Body of pancreas (tissue), 4 donors: ENCODE results near the gene DVL1. TPM values are rescaled to one million over a fixed set of nuclear protein-coding genes. Genes with fewer than 3 reads are reported as not detected.

Experiments used
- ATAC-seq: fragments of 150-250 bp; one replicate; pipeline ENCODE4 v1.9.1; 2016
- DNase-seq, 4 donors: peaks; one replicate each; pipeline ENCODE4 v3.0.0-alpha.2; 2019
- H3K27ac ChIP-seq, 4 donors: fragments of 200-600 bp; sonication (generic); 1 replicate in 3 of 4; 2 replicates in 1 of 4; pipeline versions ENCODE4 v1.5.1 to v1.6.1; 2016 to 2019; ENCODE audit warnings: mild to moderate bottlenecking in 1 of 4, mixed read lengths in 1 of 4, moderate library complexity in 1 of 4
- H3K27me3 ChIP-seq, 2 donors: fragments of 200-600 bp; sonication (generic); one replicate each; pipeline ENCODE4 v1.6.0; 2016; ENCODE audit warnings: mild to moderate bottlenecking in 1 of 2
- H3K36me3 ChIP-seq, 2 donors: fragments of 200-600 bp; sonication (generic); replicated peaks in 1 of 2; 2 replicates each; pipeline ENCODE4 v1.5.1; 2016; ENCODE audit warnings: low read depth in 2 of 2; ENCODE audit not compliant: insufficient read depth in 1 of 2
- H3K4me1 ChIP-seq: fragments of 200-600 bp; sonication (generic); one replicate; pipeline ENCODE4 v1.6.0; 2016
- H3K4me3 ChIP-seq, 2 donors: fragments of 200-600 bp; sonication (generic); 1 replicate in 1 of 2; 2 replicates in 1 of 2; pipeline ENCODE4 v1.5.1; 2016 to 2019
- H3K9me3 ChIP-seq, 3 donors: fragments of 200-600 bp; sonication (generic); 1 replicate in 2 of 3; 2 replicates in 1 of 3; pipeline ENCODE4 v1.5.1; 2016
- POLR2A ChIP-seq, 3 donors: fragments of 450-650 bp; IDR thresholded peaks; one replicate each; pipeline ENCODE4 v1.6.1; 2016; ENCODE audit warnings: antibody characterized with exemption in 3 of 3, mild to moderate bottlenecking in 2 of 3
- WGBS, 2 donors: methylation state at CpG; one replicate each; pipeline ENCODE4 v1.1.5; 2017; 5-methylcytosine and 5-hydroxymethylcytosine counted together
- intact Hi-C: fragments of 100-400 bp; cut with DNase I; formaldehyde crosslinking; loops from one replicate; pipeline ENCODE4 v1.15.1; 2023
- total RNA-seq, 2 donors: library from RNA; depleted of rRNA; stranded (reverse); fragments of >200 nt; gene quantifications; one replicate each; pipeline ENCODE4 v1.1.0, GENCODE V29; 2016
- TF ChIP-seq, protein P1 (sequence below), 7 experiments: fragments of 450-650 bp in 4 of 7; fragments of 200-600 bp in 3 of 7; sonication (generic) in 3 of 7; IDR thresholded peaks; one replicate each; pipeline ENCODE4 v1.5.1; 2016 to 2019; ENCODE audit warnings: antibody characterized with exemption in 7 of 7

Gene DVL1
- total RNA-seq, 2 donors from 2014 or later = 58.1 to 84.4 TPM

DNA sequence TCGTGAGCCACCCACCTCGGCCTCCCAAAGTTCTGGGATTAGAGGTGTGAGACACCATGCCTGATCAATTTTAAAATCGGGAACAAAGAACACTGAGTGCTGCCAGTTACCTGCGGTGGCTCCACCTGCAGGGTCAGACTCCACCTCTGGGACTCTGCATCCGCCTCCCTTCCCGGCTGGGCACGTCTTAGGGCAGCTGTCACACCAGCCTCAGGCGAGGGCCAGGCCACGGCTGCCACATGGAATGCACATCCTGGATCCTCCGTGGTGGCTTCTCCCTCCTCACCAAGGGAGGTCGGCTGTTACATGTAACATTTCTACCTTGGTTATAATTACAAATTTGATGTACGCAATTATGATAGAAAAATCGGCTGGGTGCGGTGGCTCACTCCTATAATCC, 15.0 kb upstream of the DVL1 start:
- no peak overlapping the region for H3K27ac ChIP-seq
- ATAC-seq (no peak), DNase-seq (no peak)
- H3K36me3 ChIP-seq = no peaks in the 10 kb centered on the region
- H3K9me3 ChIP-seq = no peaks in the 10 kb centered on the region
- H3K4me3 ChIP-seq = no peak overlapping the region
- no peaks in the 10 kb centered on the region for H3K27me3 ChIP-seq
- intact Hi-C loops = no loop called here
- 56 to 65% methylated on average over 10 to 14 of the region's 14 CpGs for WGBS, 2 donors
- TF ChIP-seq POLR2A (IDR thresholded peaks at IDR 0.05) = no peak
- TF ChIP-seq, protein P1, sequence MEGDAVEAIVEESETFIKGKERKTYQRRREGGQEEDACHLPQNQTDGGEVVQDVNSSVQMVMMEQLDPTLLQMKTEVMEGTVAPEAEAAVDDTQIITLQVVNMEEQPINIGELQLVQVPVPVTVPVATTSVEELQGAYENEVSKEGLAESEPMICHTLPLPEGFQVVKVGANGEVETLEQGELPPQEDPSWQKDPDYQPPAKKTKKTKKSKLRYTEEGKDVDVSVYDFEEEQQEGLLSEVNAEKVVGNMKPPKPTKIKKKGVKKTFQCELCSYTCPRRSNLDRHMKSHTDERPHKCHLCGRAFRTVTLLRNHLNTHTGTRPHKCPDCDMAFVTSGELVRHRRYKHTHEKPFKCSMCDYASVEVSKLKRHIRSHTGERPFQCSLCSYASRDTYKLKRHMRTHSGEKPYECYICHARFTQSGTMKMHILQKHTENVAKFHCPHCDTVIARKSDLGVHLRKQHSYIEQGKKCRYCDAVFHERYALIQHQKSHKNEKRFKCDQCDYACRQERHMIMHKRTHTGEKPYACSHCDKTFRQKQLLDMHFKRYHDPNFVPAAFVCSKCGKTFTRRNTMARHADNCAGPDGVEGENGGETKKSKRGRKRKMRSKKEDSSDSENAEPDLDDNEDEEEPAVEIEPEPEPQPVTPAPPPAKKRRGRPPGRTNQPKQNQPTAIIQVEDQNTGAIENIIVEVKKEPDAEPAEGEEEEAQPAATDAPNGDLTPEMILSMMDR (IDR thresholded peaks at IDR 0.05) = no peak
- H3K4me1 ChIP-seq = no peaks in the 10 kb centered on the region

DNA sequence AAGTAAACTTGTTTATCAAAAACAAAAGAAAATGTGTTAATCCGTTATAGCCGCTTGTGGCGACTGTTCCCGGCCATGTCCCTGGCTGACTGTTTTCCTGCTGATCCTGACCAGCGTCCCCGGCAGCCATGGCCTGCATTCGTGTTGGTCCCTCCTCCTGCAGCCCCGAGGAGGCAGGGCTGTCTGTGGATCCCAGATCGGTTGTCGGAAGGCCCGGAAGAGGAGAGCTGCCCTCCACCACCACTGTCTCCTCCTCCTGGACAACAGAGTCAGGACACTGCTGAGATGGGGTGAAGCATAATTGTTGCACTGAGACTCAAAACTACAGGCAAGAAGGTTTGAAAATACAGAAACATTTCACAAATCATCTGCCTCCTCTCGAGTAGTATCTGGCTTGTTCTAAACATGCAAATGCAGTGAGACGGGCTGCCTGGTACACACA, 12.8 kb upstream of the DVL1 start:
- Histone ChIP-seq H3K4me3 (no peak overlapping the region), H3K4me1 (no peaks in the 10 kb centered on the region), H3K27ac (peak overlapping the region in 2 of 4 donors; percentile 6 to 28), H3K9me3 (no peaks in the 10 kb centered on the region), H3K27me3 (peaks cover 0 to 5% of the 10 kb centered on the region in 2 donors), H3K36me3 (no peaks in the 10 kb centered on the region)
- no peak for DNase-seq
- TF ChIP-seq, protein P1 (IDR thresholded peaks at IDR 0.05) = no peak
- TF ChIP-seq POLR2A (IDR thresholded peaks at IDR 0.05) = no peak
- WGBS, 2 donors = 32 to 33% methylated on average over 13 of the region's 13 CpGs
- peak; percentile 12 for ATAC-seq
- intact Hi-C loops = no loop called here

DNA sequence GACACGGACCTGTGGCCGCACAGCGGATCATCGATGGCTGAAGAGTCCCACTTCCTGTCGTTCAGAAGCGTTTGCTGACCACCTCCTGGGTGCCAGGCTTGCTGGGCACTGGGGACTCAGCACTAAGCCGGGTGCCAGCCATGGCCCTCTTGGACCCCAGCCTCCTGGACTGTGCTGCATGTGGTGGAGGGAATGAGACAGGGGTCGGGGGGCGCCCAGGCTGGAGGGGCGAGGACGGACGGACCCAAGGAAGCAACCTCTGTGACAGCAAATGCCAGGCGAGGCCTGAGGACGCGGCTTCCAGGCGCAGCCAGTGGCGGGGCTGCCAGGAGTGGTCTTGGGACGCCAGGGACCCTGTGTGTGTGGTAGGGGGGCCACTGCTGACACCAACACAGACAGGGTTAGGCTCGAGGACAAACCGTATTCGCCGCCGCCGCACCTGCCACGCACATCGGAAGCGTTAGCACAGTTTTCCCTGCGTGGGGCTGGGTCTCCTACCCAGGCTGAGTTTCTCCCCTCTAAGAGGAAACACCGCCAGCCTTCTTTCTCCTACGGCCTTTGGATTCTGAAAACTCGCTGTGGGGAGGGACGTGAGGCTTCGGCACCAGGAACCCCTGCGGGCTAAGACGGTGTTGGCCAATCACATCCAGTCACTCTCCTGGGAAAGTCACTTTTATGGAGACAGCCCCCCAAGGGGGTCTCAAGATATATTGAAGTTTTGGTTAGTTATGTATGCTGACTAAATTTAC, 12.2 kb upstream of the DVL1 start:
- no peak overlapping the region for H3K4me3 ChIP-seq
- peaks cover 0 to 5% of the 10 kb centered on the region in 2 donors for H3K27me3 ChIP-seq
- no peaks in the 10 kb centered on the region for H3K36me3 ChIP-seq
- ATAC-seq (no peak), DNase-seq (no peak)
- H3K9me3 ChIP-seq = no peaks in the 10 kb centered on the region
- peak overlapping the region in 2 of 4 donors; percentile 6 to 28 for H3K27ac ChIP-seq
- intact Hi-C loops = no loop called here
- TF ChIP-seq, protein P1 (IDR thresholded peaks at IDR 0.05) = no peak
- no peak for TF ChIP-seq POLR2A (IDR thresholded peaks at IDR 0.05)
- 63 to 64% methylated on average over 17 to 33 of the region's 35 CpGs for WGBS, 2 donors
- H3K4me1 ChIP-seq = no peaks in the 10 kb centered on the region

DNA sequence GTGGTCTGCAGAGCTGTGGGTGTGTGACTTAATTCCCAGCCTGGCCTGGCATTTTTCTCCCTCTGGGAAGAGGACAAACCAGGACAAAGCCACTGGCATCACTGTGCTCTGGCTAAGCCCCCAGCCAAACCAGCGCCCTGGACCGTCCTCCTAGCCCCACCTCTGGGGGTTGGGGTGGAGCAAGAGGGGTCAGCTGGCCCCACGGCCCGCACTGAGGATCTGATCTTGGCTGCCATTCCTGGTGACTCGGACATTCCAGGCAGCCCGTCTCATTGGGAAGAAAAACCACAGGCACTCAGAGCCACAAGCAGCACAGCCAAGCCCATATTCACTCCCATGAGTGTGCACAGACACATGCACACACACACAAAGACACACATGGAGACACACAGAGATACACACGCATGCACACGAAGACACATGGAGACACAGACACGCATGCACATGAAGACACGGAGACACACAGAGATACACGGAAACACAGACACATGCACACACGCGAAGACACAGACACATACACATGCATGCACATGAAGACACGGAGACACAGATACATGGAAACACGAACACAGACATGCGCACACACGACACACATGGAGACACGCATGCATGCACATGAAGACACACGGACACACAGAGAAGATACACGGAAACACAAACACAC, 11.4 kb upstream of the DVL1 start:
- DNase-seq (peak in 2 of 4 donors; percentile 39 to 56), ATAC-seq (peak; percentile 34)
- H3K9me3 ChIP-seq = no peaks in the 10 kb centered on the region
- peaks cover 0 to 5% of the 10 kb centered on the region in 2 donors for H3K27me3 ChIP-seq
- H3K4me3 ChIP-seq = no peak overlapping the region
- 70 to 77% methylated on average over 14 to 20 of the region's 20 CpGs for WGBS, 2 donors
- TF ChIP-seq, protein P1 (IDR thresholded peaks at IDR 0.05) = no peak
- H3K36me3 ChIP-seq = no peaks in the 10 kb centered on the region
- intact Hi-C loops = no loop called here
- H3K27ac ChIP-seq = peak overlapping the region in 1 of 4 donors; percentile 6
- H3K4me1 ChIP-seq = no peaks in the 10 kb centered on the region
